ENCODE data around the gene PRKCH. TPM values are rescaled to one million over a fixed set of nuclear protein-coding genes. Genes with fewer than 3 reads are reported as not detected.
A peak's percentile ranks its signal among the peaks of the same experiment; 100 is the strongest.

Gene PRKCH
- total RNA-seq, 1 donor = 3.3 TPM

DNA sequence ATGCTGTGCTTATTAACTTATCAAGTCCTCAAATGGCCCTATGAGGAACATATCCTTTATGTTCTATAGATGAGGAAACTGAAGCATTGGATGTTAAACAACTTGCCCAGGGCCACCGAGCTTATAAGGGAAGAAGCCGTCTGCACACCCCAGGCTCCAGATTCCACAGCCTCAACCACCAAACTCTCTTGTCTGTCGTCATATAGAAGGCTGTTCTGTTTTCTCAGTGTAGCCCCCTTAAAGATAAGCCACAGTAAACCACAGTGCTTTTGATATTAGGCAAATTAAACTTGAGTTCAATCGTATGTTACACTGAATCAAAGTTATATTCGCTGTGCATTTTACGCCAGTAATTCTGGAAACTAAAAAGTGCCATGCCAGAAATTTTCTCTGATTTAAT lies 116.7 kb downstream of the PRKCH start:
- no peak for DNase-seq (ENCODE audit: insufficient read length, low spot score, missing footprints)
- Histone ChIP-seq H3K27me3 (ENCODE audit: insufficient read depth, low read length) (peaks cover 3% of the 10 kb centered on the region), H3K27ac (ENCODE audit: low read depth, low read length) (no peak overlapping the region), H3K4me1 (ENCODE audit: insufficient read depth, low read length) (peaks cover 13% of the 10 kb centered on the region), H4K20me1 (ENCODE audit: insufficient read depth, low read length) (no peaks in the 10 kb centered on the region), H3K36me3 (ENCODE audit: insufficient read depth, low read length) (no peaks in the 10 kb centered on the region), H3K4me2 (ENCODE audit: insufficient read depth, low read length) (no peak overlapping the region), H3K4me3 (ENCODE audit: insufficient read depth, low read length) (no peak overlapping the region), H3K79me2 (ENCODE audit: insufficient read depth, low read length) (no peaks in the 10 kb centered on the region), H3K9me3 (ENCODE audit: low read depth, low read length) (no peaks in the 10 kb centered on the region), H2AFZ (ENCODE audit: low read length) (no peak overlapping the region)
- TF ChIP-seq, protein P1, sequence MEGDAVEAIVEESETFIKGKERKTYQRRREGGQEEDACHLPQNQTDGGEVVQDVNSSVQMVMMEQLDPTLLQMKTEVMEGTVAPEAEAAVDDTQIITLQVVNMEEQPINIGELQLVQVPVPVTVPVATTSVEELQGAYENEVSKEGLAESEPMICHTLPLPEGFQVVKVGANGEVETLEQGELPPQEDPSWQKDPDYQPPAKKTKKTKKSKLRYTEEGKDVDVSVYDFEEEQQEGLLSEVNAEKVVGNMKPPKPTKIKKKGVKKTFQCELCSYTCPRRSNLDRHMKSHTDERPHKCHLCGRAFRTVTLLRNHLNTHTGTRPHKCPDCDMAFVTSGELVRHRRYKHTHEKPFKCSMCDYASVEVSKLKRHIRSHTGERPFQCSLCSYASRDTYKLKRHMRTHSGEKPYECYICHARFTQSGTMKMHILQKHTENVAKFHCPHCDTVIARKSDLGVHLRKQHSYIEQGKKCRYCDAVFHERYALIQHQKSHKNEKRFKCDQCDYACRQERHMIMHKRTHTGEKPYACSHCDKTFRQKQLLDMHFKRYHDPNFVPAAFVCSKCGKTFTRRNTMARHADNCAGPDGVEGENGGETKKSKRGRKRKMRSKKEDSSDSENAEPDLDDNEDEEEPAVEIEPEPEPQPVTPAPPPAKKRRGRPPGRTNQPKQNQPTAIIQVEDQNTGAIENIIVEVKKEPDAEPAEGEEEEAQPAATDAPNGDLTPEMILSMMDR (IDR thresholded peaks at IDR 0.05; ENCODE audit: extremely low read depth, low read depth, low read length) = no peak

DNA sequence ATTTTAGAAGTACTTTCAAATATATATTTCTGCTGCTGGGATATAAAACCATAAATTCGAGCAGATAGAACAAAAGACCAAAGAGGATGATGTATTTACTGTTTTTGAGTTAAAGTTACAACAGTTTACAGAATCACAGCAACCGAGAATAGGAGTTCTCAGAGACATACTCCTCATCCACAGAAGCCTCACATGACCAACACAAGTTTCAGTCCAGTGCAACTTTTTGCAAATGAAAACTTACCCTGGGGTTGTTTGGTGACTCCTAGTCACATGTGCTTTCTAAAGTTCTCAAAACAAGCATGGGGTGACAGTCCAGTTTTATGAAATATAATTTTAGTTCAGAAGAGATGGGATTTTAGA lies 117.1 kb downstream of the PRKCH start:
- no peak overlapping the region for H3K4me3 ChIP-seq (ENCODE audit: insufficient read depth, low read length)
- peak overlapping the region; percentile 64 for H3K4me2 ChIP-seq (ENCODE audit: insufficient read depth, low read length)
- H3K79me2 ChIP-seq (ENCODE audit: insufficient read depth, low read length) = no peaks in the 10 kb centered on the region
- peaks cover 3% of the 10 kb centered on the region for H3K27me3 ChIP-seq (ENCODE audit: insufficient read depth, low read length)
- DNase-seq (ENCODE audit: insufficient read length, low spot score, missing footprints) = no peak
- peaks cover 13% of the 10 kb centered on the region for H3K4me1 ChIP-seq (ENCODE audit: insufficient read depth, low read length)
- peak overlapping the region; percentile 57 for H3K27ac ChIP-seq (ENCODE audit: low read depth, low read length)
- no peaks in the 10 kb centered on the region for H4K20me1 ChIP-seq (ENCODE audit: insufficient read depth, low read length)
- no peaks in the 10 kb centered on the region for H3K9me3 ChIP-seq (ENCODE audit: low read depth, low read length)
- peak overlapping the region; percentile 43 for H2AFZ ChIP-seq (ENCODE audit: low read length)
- no peaks in the 10 kb centered on the region for H3K36me3 ChIP-seq (ENCODE audit: insufficient read depth, low read length)
- TF ChIP-seq, protein P1 (IDR thresholded peaks at IDR 0.05; ENCODE audit: extremely low read depth, low read depth, low read length) = no peak

DNA sequence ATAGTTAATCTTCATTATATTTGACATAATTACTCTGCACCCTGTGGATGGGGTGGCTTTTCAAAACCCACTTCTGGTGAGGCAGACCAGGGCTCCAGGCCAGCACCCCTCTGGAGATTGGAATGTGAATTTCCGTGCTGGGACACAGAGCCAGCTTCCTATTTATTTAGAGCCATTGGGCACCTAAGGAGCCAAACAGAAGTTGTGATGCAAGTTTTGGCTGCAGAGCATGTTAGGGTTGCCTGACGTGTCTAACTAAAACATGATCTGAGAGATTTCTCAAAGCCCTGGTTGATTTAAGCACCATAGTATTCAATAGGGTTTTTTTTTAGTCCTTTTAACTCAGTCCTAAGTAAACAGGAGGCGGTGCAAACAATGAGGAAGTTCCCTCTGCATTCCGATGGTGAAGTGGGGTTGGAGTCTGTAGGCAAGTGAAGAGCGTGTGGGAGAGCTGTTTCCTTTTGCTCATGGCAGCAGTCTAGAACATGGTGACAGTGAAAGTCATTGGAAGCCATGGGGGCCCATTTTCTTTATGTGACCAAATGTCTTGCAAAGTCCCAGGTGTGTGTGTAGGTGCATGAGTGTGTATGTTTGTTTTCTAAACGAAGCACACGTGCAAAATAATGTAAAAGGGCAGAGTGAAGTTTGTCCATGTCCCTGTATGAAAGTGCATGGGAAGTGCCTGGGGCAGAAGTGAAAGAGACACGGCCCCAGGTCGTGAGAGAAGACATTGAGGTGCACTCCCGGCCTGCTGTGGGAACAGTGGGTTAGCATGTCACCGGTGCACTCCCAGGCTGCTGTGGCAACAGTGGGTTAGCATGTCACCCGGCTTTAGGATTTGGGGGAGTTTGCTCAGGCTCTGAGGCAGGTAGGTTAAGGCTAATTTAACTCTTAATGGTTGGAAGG lies 117.7 kb downstream of the PRKCH start:
- TF ChIP-seq, protein P1 (IDR thresholded peaks at IDR 0.05; ENCODE audit: extremely low read depth, low read depth, low read length) = no peak
- no peaks in the 10 kb centered on the region for H3K9me3 ChIP-seq (ENCODE audit: low read depth, low read length)
- no peaks in the 10 kb centered on the region for H3K36me3 ChIP-seq (ENCODE audit: insufficient read depth, low read length)
- peak overlapping the region; percentile 64 for H3K4me2 ChIP-seq (ENCODE audit: insufficient read depth, low read length)
- peaks cover 13% of the 10 kb centered on the region for H3K4me1 ChIP-seq (ENCODE audit: insufficient read depth, low read length)
- peak overlapping the region; percentile 43 for H2AFZ ChIP-seq (ENCODE audit: low read length)
- no peaks in the 10 kb centered on the region for H4K20me1 ChIP-seq (ENCODE audit: insufficient read depth, low read length)
- peaks cover 3% of the 10 kb centered on the region for H3K27me3 ChIP-seq (ENCODE audit: insufficient read depth, low read length)
- peak overlapping the region; percentile 57 for H3K27ac ChIP-seq (ENCODE audit: low read depth, low read length)
- H3K79me2 ChIP-seq (ENCODE audit: insufficient read depth, low read length) = no peaks in the 10 kb centered on the region
- H3K4me3 ChIP-seq (ENCODE audit: insufficient read depth, low read length) = peak overlapping the region; percentile 36
- DNase-seq (ENCODE audit: insufficient read length, low spot score, missing footprints) = peak; percentile 74

DNA sequence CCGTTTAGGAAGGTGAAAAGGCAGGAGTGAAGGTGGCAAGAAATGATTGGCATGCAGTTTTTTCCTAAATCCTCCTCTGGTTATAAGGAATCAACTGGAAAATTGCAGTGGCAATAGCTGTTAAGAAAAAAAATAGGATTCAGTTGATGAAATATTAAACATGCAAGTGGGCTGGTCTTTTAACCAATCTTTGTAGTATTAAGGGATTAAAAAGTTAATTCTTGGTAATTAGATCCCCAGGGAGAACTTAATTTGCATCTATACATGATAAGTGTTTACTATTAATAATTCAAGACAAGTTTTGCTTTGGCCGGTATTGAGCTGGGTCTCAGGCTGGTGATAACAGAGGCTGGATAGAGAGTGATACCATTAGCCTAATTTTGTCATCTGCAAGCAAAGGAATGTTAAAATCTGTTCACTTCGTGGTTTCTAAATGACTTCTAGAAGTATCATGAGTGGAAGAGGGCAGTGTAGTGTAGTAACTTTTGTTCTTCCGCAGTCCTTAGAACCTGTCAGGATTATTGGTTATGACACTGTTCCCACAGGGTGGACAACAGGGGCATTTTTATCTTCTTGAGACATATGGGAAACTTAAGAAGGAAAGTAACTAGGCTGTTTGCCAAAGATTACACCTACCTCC lies 118.5 kb downstream of the PRKCH start:
- no peak overlapping the region for H3K4me2 ChIP-seq (ENCODE audit: insufficient read depth, low read length)
- no peaks in the 10 kb centered on the region for H3K9me3 ChIP-seq (ENCODE audit: low read depth, low read length)
- TF ChIP-seq, protein P1 (IDR thresholded peaks at IDR 0.05; ENCODE audit: extremely low read depth, low read depth, low read length) = no peak

More for the DNA sequence above, 118.5 kb downstream of the PRKCH start:
- H3K4me1 ChIP-seq (ENCODE audit: insufficient read depth, low read length) = peaks cover 13% of the 10 kb centered on the region
- no peak overlapping the region for H3K27ac ChIP-seq (ENCODE audit: low read depth, low read length)
- H4K20me1 ChIP-seq (ENCODE audit: insufficient read depth, low read length) = no peaks in the 10 kb centered on the region
- peaks cover 3% of the 10 kb centered on the region for H3K27me3 ChIP-seq (ENCODE audit: insufficient read depth, low read length)
- H3K36me3 ChIP-seq (ENCODE audit: insufficient read depth, low read length) = no peaks in the 10 kb centered on the region
- no peak overlapping the region for H2AFZ ChIP-seq (ENCODE audit: low read length)
- H3K79me2 ChIP-seq (ENCODE audit: insufficient read depth, low read length) = no peaks in the 10 kb centered on the region
- DNase-seq (ENCODE audit: insufficient read length, low spot score, missing footprints) = no peak
- H3K4me3 ChIP-seq (ENCODE audit: insufficient read depth, low read length) = no peak overlapping the region
